HG02763 (cell line): ENCODE results near the gene PPFIA3.

Experiments
- ATAC-seq: cut with Tn5 transposase; IDR thresholded peaks from one replicate; pipeline ENCODE4 v1.9.1; 2021; ENCODE audit warnings: mild to moderate bottlenecking, moderate library complexity; ENCODE audit not compliant: unreplicated experiment

Gene PPFIA3

DNA sequence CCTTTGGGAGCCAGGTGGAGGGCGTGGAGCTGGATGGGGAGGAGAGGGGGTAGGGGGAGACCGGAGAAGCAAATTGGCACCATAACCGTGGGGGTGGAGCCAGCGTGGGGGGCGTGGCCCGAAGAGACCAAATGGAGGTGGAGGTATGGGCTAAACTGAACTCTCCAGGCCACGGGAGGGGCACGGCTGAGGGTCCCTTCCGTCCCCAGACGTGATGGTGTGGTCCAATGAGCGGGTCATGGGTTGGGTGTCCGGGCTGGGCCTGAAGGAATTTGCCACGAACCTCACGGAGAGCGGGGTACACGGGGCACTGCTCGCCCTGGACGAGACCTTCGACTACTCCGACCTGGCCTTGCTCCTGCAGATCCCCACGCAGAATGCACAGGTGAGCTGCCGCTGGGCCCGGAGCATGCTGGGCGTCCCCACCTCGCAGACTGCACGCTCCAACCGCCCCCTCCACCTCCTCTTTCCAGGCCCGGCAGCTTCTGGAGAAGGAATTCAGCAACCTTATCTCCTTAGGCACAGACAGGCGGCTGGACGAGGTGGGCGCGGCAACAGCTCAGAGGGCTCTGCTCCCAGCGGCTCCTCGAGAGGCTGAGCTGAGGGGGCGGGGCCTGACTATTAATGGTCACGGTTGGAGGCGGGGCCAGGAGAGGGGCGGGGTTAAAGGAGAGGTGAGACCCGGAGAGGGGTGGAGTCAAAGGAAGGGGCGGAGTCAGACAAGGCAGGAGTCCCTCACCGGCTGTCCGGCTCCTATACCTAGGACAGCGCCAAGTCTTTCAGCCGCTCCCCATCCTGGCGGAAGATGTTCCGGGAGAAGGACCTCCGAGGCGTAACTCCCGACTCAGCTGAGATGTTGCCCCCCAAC is 29.7 kb downstream of the PPFIA3 start:
- ATAC-seq = no peak

DNA sequence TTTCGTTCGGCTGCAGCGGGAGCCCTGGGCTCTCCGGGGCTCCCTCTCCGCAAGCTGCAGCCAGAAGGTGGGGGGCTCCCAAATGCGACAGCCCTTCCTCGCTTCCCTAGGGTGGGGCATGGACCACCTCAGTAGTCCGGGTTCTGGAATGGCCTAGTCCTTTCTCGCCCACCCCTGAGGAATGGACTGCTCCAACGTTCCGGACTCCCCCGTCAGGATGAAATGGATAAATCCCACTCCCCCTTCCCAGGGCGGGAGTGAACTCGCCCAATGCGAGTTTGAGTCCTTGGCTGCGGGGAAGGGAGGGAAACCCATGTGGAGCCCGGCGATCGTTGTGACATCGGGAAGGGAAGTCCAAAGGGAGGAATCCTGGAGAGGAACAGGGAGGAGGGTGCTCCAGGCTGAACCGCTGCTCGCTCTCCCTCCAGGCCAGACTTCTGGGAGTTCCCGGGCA is 30.3 kb downstream of the PPFIA3 start:
- no peak for ATAC-seq

DNA sequence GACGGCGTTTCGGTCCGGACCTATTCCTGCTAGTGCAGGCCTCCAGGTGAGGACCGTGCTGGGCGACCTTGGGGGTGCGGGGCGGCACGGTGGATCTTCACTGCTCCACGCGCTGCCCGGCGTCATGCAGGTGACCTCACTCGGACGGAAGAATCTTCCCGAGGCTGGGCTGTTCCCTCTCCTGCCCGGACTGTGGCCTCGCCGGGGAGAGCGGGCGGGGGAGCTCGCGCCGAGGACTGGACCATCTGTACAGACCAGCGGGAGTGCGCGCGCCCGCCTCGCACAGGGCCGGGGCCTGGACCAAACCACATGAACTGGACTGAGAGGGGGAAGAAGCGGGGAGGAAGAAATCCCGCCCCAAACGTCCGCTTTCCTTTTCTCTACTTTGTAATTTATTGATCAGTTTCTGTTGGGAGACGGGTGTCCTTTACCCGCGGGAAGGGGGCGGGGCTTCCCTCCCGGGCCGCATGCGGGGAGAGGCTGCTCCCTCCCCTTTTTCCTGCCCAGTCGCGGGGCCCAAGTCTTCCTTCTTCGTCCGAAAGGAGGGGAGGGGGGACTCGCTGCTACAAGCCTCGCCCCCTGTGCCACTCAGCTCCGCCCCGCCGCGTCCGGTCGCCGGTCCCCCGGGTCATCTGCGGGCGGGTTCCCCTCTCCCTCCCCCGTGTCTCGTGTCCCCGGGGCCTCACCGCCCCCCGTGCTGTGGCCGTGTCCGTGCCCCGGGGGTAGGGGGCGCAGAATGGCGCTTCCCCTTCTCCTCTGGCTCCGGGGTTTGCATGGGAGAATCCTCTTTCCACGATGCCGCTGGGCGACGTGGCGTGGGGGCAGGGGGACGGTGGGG is 31.0 kb downstream of the PPFIA3 start:
- ATAC-seq = no peak

DNA sequence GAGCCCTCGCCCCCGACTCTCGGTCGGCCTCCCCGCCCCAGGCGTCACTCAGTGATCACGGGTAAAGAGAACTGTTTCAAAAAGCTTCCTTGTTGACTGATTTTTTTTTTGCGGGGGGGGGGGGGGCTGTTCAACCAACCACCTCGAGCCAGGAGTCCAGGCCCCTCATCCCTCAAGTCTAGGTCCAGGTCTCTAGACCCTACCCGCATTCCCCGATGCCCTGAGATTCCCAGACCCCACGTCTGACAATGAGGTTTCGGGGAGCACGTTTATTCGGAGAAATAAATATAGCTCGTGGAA is 31.6 kb downstream of the PPFIA3 start:
- ATAC-seq = no peak

DNA sequence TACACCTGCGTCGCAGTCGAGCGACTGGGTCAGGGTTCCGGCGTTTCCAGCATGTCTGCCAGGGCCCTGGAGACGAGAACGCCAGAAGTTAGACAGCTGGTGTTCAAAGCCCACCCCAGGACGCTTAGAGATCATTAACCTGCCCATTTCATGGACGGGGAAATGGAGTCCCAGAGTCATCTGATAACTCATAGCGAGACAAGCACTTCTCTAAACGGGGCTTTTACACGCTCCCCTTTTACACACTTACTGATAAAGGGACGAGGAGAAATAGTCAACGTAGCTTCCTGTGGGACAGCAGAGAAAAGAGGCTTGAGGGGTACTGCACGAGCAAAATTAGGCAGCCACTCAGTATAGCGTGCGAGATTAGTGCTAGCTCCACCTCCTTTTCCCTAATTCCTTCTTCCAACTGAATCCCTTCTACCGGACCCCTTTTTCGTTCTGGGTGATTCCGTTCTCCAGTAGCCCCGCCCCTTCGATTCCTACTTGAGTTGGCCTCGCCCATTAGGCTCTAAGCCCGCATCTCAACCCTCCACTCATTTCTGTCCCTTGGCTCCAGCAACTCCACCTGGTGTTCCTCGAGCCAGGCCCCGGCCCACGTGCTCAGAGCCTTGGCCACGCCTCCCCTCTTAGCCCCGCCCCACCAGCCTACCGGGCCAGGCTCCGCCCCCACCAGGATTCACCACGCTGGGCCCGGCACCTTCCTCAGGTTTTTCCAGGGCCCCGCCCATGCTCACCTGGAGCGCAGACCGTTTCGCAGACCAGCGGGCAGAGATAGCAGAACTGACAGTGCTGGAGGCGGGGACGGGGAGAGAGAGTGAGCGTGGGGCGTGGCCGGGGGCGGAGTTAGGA is 32.1 kb downstream of the PPFIA3 start:
- ATAC-seq = no peak

DNA sequence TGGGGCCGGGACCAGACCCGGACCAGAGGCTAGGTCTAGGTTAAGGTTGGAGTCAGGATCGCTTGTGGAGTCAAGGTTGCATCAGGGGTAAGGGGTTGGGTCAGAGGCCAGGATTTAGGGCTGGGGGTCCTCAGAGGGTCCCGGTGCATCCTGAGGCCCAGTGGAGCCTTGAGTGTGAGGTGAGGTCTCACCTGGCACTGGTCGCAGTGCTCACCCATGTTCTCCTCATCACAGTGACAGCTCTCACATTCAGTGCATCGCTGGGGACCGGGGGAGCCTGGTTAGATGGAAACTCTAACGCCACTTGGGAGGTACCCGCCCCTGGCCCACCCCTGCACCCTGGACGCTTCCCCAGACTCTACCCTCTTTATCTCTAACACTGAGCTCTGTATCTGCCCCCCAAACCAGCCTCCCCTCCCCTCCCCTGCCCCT is 32.8 kb downstream of the PPFIA3 start:
- no peak for ATAC-seq

DNA sequence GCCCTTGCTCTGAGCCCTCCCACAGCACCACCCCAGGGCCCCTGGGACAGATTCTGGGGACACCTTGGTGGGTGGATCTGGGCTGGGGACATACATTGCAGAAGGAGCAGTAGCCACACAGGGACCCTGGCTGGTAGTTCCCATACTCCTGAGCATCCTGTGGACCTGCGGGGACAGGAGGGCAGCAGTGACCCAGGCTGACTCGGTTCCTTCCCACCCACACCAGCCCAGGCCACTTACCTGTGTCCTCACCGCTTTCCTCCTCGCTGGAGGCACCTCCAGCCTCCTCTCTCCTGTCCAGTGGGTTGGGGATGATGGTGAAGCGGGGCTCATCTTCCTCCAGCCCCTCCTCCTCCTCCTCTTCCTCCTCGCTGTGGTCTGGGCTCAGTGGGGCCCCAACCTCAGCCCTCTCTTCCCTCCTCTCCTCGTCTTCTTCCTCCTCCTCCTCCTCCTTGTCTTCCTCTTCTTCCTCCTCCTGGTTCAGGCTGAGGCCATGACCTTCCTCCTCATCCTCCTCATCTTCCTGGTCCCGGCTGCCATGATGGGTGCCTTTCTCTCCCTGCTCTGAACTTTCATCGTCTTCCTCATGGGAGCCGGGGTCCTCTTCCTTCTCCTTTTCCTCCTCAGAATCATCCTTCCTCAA is 33.9 kb downstream of the PPFIA3 start:
- ATAC-seq = no peak

DNA sequence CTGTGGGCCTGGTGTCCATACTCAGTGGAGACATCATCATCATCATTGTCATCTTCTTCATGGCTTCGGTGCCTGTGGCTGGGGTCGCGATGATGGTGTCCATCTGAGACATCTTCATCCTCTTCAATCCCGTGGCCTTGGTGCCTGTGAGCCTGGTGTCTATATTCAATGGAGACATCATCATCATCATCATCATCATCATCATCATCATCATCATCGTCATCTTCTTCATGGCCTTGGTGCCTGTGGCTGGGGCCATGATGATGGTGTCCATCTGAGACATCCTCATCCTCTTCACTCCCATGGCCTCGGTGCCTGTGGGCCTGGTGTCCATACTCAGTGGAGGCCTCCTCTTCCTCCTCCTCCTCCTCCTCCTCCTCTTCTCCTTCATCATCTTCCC is 34.9 kb downstream of the PPFIA3 start:
- no peak for ATAC-seq

DNA sequence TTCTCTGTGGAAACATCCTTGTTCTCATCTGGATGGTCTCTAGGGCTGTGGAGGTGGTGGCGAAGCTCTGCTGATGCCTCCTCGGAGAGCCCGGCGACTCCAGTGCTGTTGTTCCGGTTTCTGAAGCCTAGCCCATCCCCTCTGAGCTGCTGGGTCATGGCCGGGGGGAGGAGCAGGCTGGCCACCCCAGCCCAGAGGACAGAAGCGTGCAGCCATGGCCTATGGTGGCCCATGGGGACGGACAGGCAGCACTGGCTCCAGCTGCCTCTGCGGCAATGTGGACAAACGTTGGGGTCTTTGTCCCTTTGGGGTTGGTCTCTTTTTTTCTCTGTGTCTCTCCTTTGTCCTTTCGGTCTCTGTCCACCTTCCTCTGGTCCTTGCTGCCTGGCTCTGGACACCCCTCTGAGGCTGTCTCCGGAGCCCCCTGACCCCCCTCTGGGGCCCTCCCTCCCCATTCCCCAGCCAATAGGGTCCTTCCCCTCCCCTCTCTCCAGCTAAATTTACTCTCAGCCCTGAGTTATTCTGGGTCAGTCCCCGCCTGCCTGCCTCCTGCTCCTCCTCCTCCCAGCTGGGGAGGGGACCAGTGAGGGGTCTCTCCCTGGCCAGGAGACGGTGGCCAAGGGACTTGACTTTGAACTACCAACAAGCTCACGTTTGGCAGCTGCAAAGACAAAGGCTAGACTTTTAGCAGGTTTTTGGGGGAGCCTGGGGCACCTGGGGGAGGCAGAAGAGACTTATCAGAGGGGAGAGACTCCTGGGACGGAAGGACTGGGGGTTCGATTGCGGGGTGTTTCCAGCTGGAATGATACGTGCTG is 35.9 kb downstream of the PPFIA3 start, which contains the start of gene HRC:
Gene HRC (minus strand): TSS at position 392 of the 815 bp plus-strand sequence. CDS start 159 bp downstream, at position 233.
- ATAC-seq = no peak

DNA sequence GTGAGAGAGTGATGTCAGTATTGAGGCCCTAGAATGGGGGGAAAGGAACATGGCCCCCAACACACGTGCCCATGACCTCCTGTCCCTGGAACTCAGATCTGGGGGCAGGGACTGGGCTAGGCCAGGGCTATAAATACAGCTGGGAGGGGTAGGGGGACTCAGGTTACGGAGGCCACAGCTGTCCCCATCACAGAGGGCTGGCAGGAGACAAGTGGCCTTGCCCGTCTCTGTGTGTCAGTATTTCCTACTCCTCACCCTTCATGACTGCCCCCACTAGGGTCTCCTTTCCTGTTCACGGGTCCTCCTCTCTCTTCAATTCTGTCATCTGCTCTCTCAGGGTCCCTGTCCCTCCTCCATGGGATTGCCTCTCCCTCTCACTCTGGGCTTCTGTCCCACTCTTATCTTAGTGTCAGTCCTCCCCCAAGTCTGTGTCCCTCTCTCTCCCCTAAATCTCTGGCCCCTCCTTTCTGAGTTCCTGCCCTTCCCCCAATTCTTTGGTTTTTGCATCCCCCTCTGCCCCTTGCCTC is 36.5 kb downstream of the PPFIA3 start:
- no peak for ATAC-seq

DNA sequence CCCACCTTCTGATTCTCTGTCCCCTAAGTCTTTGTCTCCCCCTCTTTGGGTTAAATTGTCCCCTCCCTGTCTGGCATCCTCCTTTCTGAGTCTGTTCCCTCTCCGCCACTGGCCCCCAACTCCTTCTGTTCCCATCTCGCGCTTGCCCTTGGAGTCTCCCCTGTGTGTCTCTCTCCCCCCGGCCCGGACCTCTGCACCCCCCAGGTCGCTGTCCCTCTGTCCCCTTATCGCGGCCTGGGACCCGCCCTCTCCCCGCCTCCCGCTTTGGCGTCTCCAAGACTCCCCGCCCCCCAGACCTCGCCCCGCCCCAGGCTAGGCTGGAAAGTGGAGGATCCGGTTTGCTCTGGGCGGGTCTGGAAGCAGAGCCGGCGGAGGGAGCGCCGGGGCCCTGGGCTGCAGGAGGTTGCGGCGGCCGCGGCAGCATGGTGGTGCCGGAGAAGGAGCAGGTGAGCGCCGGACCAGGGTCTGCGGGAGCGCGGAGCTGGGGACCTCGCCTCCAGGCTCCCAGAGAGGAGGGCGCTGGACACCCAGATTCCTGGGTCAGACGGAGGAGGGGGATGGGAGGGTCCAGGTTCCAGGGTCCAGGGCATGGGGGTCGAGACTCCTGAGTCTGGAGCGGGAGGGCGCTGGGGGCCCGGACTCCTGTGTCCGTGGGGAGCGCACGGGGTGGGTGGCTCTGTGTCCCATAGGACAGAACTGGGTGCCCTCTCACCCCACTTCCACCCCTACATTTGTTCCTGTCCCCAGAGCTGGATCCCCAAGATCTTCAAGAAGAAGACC is 38.3 kb downstream of the PPFIA3 start, which contains the start of gene TRPM4:
Gene TRPM4 (plus strand): TSS at position 348 of the 780 bp plus-strand sequence. CDS start 75 bp downstream, at position 423.
- no peak for ATAC-seq

DNA sequence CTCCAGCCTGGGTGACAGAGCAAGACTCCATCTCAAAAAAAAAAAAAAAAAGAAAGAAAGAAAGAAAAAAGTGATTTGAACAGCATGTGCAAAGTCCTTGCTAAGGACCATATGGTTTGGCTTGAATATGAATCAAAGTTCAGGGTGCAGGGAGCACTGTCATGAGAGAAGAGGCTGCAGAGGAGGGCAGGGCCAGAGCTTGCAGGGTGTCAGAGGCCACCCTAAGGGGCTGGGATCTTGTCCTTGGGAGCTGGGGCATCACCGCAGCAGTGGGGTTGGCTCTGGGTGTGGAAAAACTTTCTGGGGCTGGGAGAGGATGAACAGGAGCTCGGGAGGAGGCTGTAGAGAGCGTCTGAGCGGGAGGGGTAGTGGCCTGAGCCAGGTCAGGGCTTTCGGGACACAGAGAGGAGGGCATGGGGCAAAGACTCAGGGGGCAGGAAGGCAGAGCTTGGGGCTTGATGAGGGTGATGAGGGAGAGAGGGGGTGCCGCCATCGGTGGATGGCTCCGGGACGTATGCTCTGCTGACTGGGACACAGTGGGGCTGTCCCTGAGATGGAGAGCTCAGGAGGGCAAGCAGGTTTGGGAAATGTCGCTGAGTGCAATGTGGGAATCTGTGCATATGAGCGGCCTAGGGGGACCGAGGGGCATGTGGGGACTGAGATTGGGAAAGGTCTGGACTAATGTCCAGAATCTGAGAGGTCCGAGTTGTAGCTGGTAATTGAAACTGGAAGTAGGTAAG is 41.3 kb downstream of the PPFIA3 start:
- no peak for ATAC-seq

DNA sequence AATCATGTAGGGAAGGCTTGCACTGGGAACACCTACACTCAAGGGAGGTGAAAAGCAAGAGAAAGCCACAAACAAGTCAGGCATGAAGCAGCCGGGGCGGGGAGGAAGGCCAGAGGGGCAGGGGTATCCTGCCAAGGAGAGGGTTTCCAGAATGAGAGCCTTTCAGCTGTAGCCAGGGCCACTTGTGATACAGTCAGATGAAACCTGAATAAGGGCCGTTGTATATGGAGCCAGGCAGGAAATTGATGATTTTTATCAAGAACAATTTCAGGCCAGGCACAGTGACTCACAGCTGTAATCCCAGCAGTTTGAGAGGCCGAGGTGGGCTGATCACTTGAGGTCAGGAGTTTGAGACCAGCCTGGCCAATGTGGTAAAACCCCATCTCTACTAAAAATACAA is 42.6 kb downstream of the PPFIA3 start:
- ATAC-seq = no peak

DNA sequence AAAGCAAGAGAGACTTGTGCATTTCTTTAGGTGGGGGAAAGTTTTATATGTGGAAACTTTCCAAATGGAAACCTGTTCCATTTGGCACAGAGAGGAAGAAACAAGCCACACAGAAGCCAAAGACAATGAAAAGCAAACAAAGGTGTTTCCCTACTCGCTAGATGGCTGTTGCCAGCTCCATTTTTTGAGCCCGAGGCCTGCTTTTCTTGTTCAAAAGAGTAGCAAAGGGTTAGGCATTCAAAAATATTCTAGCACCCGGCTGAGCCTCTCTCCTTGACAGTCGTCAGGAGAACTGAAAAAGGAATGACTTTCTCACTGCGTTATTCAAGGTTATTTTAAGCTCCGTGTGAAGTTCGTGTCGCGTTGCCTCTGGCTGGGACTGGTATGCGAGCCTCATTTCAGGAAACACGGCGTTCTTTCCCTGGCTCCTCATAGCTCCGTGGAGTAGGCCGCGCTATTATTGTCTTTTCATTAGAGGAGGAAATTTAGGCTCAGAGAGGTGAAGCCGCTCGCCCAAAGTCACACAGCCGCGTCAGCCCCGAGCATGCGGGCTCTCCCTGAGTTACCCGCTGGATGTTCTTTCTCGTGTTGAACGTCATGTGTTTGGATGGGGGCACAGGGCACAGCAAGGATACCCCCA is 45.9 kb downstream of the PPFIA3 start:
- ATAC-seq = no peak

DNA sequence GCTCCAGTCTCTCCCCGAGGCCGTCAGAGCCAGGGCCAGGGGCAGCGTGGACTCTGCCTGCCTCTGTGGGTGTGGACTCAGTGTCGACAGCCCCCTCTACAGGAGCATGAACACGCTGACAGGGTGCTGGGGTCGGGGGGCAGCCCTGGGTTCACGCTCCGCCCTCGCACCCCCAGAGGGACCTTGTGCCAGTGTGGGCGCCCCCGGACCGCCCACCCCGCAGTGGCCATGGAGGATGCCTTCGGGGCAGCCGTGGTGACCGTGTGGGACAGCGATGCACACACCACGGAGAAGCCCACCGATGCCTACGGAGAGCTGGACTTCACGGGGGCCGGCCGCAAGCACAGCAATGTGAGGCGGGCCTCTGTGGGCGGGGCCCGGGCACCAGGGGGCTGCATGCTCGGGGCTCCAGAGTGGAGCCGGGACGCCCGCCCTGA is 46.5 kb downstream of the PPFIA3 start:
- ATAC-seq = no peak

DNA sequence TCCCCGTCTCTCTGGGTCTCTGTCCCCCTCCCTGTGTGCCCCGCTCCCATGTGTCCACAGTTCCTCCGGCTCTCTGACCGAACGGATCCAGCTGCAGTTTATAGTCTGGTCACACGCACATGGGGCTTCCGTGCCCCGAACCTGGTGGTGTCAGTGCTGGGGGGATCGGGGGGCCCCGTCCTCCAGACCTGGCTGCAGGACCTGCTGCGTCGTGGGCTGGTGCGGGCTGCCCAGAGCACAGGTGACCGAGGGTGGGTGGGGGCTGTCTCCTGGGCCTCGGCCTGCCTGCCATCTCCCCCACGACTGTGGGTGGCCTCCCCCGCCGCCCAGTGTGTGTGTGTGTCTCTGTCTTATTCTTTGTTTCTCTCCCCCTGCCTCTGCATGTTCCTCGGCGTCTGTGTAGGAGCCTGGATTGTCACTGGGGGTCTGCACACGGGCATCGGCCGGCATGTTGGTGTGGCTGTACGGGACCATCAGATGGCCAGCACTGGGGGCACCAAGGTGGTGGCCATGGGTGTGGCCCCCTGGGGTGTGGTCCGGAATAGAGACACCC is 48.6 kb downstream of the PPFIA3 start:
- ATAC-seq = no peak

DNA sequence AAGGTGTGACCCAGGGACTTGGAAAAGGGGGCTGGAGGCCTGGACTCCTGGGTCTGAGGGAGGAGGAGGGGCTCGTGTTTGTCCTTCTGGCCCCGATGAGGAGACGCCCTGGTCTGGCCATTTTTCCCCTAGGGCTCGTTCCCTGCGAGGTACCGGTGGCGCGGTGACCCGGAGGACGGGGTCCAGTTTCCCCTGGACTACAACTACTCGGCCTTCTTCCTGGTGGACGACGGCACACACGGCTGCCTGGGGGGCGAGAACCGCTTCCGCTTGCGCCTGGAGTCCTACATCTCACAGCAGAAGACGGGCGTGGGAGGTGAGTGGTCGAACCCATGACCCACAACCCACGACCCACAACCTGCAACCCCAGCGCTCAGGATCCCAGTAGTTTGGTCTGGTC is 49.1 kb downstream of the PPFIA3 start:
- no peak for ATAC-seq
